ENCODE measurements around the gene SUV39H1.
"Not testable (repeated sequence)": the region's sequence is repeated elsewhere in the genome, so short reads cannot be mapped to it uniquely, and the experiment has no call there.

The SUV39H1 gene

GRCh38 chrX:48685416-48685815 lies 11.1 kb upstream of the SUV39H1 start:
- in situ Hi-C loops (cut with HindIII; ENCODE audit: low sequenced_read_pairs), result no loop called here

GRCh38 chrX:48688531-48689150 lies 7.9 kb upstream of the SUV39H1 start:
- in situ Hi-C loops (cut with HindIII; ENCODE audit: low sequenced_read_pairs), result no loop called here

GRCh38 chrX:48689208-48689920 lies 7.2 kb upstream of the SUV39H1 start:
- in situ Hi-C loops (cut with HindIII; ENCODE audit: low sequenced_read_pairs), result no loop called here

- in situ Hi-C loops (cut with HindIII; ENCODE audit: low sequenced_read_pairs), result not testable (repeated sequence)
Observed at GRCh38 chrX:48691746-48692145, 4.8 kb upstream of the SUV39H1 start.

GRCh38 chrX:48694776-48695533 lies 1.6 kb upstream of the SUV39H1 start:
- in situ Hi-C loops (cut with HindIII; ENCODE audit: low sequenced_read_pairs), result no loop called here

GRCh38 chrX:48695534-48695896 lies 1.0 kb upstream of the SUV39H1 start:
- in situ Hi-C loops (cut with HindIII; ENCODE audit: low sequenced_read_pairs), result no loop called here

- in situ Hi-C loops (cut with HindIII; ENCODE audit: low sequenced_read_pairs), result no loop called here
Observed at GRCh38 chrX:48695925-48696300, 621 bp upstream of the SUV39H1 start.

GRCh38 chrX:48696909-48697727 lies 584 bp downstream of the SUV39H1 start:
- in situ Hi-C loops (cut with HindIII; ENCODE audit: low sequenced_read_pairs), result no loop called here

- in situ Hi-C loops (cut with HindIII; ENCODE audit: low sequenced_read_pairs), result no loop called here
Observed at GRCh38 chrX:48698306-48698705, 1.8 kb downstream of the SUV39H1 start.

- in situ Hi-C loops (cut with HindIII; ENCODE audit: low sequenced_read_pairs), result loop anchor here (10.0 kb wide), 1 partner anchor 95 kb away; no protein-coding TSS in a partner anchor
Observed at GRCh38 chrX:48700246-48700645, 3.7 kb downstream of the SUV39H1 start.

- in situ Hi-C loops (cut with HindIII; ENCODE audit: low sequenced_read_pairs), result loop anchor here (10.0 kb wide), 1 partner anchor 94 kb away; no protein-coding TSS in a partner anchor
Observed at GRCh38 chrX:48700951-48701653, 4.6 kb downstream of the SUV39H1 start.

- in situ Hi-C loops (cut with HindIII; ENCODE audit: low sequenced_read_pairs), result loop anchor here (10.0 kb wide), 1 partner anchor 93 kb away; no protein-coding TSS in a partner anchor
Observed at GRCh38 chrX:48702032-48702431, 5.5 kb downstream of the SUV39H1 start.

GRCh38 chrX:48702716-48703115 lies 6.2 kb downstream of the SUV39H1 start:
- in situ Hi-C loops (cut with HindIII; ENCODE audit: low sequenced_read_pairs), result loop anchor here (10.0 kb wide), 1 partner anchor 92 kb away; no protein-coding TSS in a partner anchor

GRCh38 chrX:48703228-48703627 lies 6.7 kb downstream of the SUV39H1 start:
- in situ Hi-C loops (cut with HindIII; ENCODE audit: low sequenced_read_pairs), result loop anchor here (10.0 kb wide), 1 partner anchor 92 kb away; no protein-coding TSS in a partner anchor

- in situ Hi-C loops (cut with HindIII; ENCODE audit: low sequenced_read_pairs), result loop anchor here (10.0 kb wide), 1 partner anchor 91 kb away; no protein-coding TSS in a partner anchor
Observed at GRCh38 chrX:48703642-48704481, 7.3 kb downstream of the SUV39H1 start.

- in situ Hi-C loops (cut with HindIII; ENCODE audit: low sequenced_read_pairs), result loop anchor here (10.0 kb wide), 1 partner anchor 89 kb away; no protein-coding TSS in a partner anchor
Observed at GRCh38 chrX:48705871-48706270, 9.3 kb downstream of the SUV39H1 start.

- in situ Hi-C loops (cut with HindIII; ENCODE audit: low sequenced_read_pairs), result loop anchor here (10.0 kb wide), 1 partner anchor 85 kb away; no protein-coding TSS in a partner anchor
Observed at GRCh38 chrX:48709522-48710112, 13.1 kb downstream of the SUV39H1 start.

GRCh38 chrX:48711162-48711928 lies 14.8 kb downstream of the SUV39H1 start:
- in situ Hi-C loops (cut with HindIII; ENCODE audit: low sequenced_read_pairs), result no loop called here

Data from endothelial cell of hepatic sinusoid (primary cell).